Ishikawa (cell line): ENCODE measurements around the gene AUTS2.

Source experiments
- CEBPB ChIP-seq: IDR thresholded peaks from 2 replicates; pipeline ENCODE4 v1.6.1; 2012
- FOXM1 ChIP-seq: IDR thresholded peaks from 2 replicates; pipeline ENCODE4 v1.6.1; 2012; ENCODE audit warnings: low read depth, borderline replicate concordance
- RAD21 ChIP-seq: IDR thresholded peaks from 2 replicates; pipeline ENCODE4 v1.6.1; 2012; ENCODE audit warnings: low read depth
- TEAD4 ChIP-seq: IDR thresholded peaks from 2 replicates; pipeline ENCODE4 v1.6.1; 2012
- TF ChIP-seq, protein P1 (sequence below): IDR thresholded peaks from 2 replicates; pipeline ENCODE4 v1.6.1; 2012

GRCh38 chr7:69625798-69626197, 27.5 kb downstream of the AUTS2 start:
- TF ChIP-seq, protein P1, sequence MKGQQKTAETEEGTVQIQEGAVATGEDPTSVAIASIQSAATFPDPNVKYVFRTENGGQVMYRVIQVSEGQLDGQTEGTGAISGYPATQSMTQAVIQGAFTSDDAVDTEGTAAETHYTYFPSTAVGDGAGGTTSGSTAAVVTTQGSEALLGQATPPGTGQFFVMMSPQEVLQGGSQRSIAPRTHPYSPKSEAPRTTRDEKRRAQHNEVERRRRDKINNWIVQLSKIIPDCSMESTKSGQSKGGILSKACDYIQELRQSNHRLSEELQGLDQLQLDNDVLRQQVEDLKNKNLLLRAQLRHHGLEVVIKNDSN, result no peak
- TF ChIP-seq TEAD4, result no peak
- TF ChIP-seq CEBPB, result no peak
- TF ChIP-seq RAD21, result no peak
- no peak for TF ChIP-seq FOXM1
